Raji (cell line): ENCODE results near the gene PEPD.
A peak's percentile ranks its signal among the peaks of the same experiment; 100 is the strongest.

Experiments
- POLR2A ChIP-seq: IDR thresholded peaks from 2 replicates; pipeline ENCODE4 v1.6.1; 2011; ENCODE audit warnings: low read depth, low read length, control low read depth; ENCODE audit not compliant: insufficient read depth

The PEPD gene

GRCh38 chr19:33375837-33376159 lies 145.8 kb downstream of the PEPD start:
- no peak for TF ChIP-seq POLR2A

DNA sequence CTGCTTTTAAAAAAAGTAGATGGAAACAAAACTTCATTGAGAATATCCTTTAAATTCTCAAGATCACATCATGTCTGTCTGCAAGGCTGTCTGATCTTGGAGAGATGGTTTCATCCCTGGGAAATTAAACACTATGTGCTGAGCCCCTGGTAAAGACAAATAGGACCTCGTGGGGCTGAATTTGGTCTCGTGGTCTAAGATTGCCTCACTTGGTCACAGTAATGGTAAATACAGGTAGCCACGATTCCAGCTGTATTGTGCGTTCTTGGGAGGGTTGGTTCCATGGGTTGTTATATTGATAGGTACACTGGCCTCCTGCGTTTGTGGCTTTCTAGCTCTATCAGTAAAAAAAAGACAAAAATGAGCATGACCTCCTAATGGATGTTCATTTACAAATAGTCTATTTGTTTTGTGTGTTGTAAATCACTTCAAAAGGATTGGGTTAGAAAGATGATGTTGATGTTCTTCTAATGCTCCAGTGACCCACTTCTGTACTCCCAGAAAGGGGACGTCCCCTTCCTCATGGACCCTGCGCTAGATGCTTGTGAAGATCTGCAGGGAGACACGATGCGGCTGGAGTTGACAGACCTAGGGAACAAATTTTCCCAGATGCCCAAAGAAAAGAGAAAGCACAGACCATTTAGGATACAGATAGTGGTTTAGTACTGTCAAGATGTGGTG lies 146.3 kb downstream of the PEPD start:
- TF ChIP-seq POLR2A: no peak

DNA sequence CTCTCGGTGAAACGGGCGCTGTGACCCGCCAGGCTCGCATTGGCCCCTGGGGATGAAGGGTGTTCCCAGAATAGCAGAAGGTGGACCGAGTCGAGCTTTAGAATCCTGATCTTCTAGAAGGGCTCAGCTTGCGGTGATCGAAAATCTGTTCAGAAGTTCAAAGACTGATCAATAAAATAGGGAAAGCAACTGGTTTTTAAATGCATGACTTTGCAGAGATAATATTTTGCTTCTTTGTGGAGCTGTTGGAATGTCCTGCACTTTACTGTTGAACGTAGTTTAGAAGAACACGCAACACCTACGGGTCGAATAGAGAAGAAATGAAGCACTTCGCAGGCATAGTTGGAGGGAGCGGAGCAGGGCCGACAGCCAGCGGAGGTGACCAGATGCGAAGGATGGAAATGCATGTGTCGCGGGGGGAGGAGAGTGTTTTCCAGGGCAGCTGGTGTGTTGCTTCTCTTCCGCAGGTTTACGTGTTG lies 147.3 kb downstream of the PEPD start:
- no peak for TF ChIP-seq POLR2A

GRCh38 chr19:33373453-33374235 lies 147.9 kb downstream of the PEPD start, which contains the start of gene CEBPG:
TSS of gene CEBPG (plus strand) at chr19:33373709. CDS start at chr19:33379240, 5,531 bp downstream.
- TF ChIP-seq POLR2A: peak; percentile 82

DNA sequence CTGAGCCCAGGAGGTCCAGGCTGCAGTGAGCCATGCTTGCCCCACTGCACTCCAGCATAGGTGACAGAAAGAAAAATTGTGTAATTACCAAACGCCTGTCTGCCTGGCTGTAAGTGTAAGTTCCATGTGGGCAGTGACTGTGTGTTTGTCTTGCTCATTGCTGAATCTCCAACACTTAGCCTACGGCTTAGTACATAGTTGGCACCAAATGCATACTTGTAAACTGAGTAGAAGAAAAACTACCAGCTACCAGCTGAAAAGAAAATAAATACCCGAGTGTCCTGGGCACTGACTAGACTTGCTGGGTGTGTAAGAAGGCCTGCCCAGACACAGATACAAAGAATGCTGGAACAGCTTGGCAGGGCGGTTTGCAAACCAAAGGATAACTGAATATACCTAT lies 150.8 kb downstream of the PEPD start:
- TF ChIP-seq POLR2A: no peak

- TF ChIP-seq POLR2A: no peak
Observed at GRCh38 chr19:33368074-33368864, 153.3 kb downstream of the PEPD start.

- no peak for TF ChIP-seq POLR2A
Observed at GRCh38 chr19:33366897-33367296, 154.7 kb downstream of the PEPD start.

GRCh38 chr19:33366127-33366526 lies 155.5 kb downstream of the PEPD start:
- no peak for TF ChIP-seq POLR2A

GRCh38 chr19:33365691-33366090 lies 155.9 kb downstream of the PEPD start:
- TF ChIP-seq POLR2A: no peak

- no peak for TF ChIP-seq POLR2A
Observed at GRCh38 chr19:33363476-33363875, 158.1 kb downstream of the PEPD start.

GRCh38 chr19:33362508-33363228 lies 158.9 kb downstream of the PEPD start:
- TF ChIP-seq POLR2A: no peak

DNA sequence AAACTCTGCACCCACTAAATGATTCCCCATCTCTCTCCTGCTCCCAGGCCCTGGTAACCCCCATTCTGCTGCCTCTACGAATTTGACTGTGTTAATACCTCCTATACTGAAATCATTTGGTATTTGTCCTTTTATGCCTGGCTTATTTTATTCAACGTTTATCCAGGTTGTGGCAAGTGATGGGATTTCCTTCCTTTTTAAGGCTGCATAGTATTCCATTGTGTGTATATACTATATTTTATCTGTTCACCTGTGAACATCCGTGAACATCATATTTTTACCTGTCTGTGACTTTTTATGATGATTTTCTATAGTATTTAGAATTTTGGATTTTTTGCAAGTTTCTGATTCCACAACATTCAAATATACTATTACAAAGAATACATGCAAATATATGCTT lies 162.0 kb downstream of the PEPD start:
- no peak for TF ChIP-seq POLR2A

DNA sequence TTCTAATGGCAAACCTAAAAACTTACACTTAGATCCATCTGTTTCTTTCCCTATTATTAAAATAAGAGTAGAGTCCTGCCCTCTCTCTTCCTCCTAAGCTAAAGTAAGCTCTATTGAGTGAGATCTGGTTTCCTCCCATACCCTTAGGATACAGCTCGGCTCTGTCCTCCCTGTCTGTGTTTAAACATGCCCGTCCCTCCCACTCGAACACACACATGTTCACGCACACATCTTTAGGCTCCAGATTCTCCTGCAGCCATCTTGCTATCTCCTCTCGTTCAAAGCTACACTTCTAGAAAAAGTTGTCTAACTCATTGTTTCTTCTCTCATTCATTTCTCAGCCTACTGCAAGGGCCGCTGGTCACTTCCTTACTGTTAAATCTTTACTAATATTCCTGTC lies 163.2 kb downstream of the PEPD start:
- no peak for TF ChIP-seq POLR2A

- TF ChIP-seq POLR2A: no peak
Observed at GRCh38 chr19:33357556-33357955, 164.0 kb downstream of the PEPD start.

DNA sequence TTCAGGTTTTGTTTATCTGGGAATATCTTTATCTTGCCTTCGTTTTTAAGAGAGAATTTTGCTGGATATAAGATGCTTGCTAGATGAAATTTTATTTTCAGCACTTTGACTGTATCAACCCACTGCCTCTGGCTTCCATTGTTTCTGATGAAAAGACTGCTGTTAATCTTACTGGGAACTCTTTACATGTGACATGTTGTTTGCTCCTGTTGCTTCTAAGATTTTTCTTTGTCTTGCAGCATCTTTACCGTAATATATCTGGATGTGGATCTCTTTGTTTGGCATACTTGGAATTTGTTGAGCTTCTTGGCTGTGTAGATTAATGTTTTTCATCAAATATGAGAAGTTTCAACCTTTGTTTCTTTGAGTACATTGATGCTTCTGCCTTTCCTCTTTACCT lies 166.1 kb downstream of the PEPD start:
- no peak for TF ChIP-seq POLR2A

DNA sequence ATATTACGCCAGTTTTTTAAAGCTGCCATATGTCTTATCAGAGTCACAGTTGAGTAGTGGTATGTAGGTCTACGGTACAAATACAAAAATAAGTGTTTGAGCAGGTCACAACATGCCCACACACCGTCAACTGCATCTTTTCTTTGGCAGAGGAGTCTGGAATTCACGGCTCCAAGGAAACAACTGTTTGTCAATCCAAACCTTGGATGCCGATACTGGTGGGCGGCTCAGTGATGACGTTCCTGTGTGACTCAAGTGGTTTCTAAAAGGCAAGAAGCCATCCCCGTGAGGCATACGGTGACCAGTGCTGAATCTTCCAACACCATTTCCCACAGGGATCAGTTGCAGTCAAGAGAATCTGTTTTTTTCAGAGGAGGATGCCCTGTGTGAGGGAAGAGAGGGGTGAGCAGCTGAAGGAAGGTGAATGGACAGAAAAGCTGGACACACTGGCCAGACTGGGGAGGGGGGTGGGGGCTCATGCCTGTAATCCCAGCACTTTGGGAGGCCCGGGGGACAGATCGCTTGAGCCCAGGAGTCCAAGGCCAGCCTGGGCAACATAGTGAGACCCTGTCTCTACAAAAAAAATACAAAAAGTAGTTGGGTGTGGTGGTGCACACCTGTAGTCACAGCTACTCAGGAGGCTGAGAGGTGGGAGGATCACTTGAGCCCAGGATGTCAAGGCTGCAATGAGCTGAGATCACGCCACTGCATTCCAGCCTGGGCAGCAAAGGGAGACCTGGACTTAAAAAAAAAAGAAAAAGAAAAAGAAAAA lies 170.9 kb downstream of the PEPD start:
- no peak for TF ChIP-seq POLR2A
